CD4-positive, alpha-beta T cell treated with Interleukin-12 subunit alpha and Interleukin-12 subunit beta, for 1 hour (primary cell): Measurements from ENCODE around the gene TLR3.
"Not testable (repeated sequence)": the region's sequence is repeated elsewhere in the genome, so short reads cannot be mapped to it uniquely, and the experiment has no call there.

ENCODE experiments used
- DNase-seq: peaks from one replicate; pipeline ENCODE4 v3.0.0-alpha.2; 2020

TLR3 gene

DNA sequence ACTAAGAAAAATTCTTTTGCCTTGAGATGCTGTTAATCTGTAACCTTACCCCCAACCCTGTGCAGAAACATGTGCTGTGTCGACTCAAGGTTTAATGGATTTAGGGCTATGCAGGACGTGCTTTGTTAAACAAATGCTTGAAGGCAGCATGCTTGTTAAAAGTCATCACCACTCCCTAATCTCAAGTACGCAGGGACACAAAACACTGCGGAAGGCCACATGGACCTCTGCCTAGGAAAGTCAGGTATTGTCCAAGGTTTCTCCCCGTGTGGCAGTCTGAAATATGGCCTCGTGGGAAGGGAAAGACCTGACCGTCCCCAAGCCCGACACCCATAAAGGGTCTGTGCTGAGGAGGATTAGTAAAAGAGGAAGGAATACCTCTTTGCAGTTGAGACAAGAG, 18.8 kb upstream of the TLR3 start:
- DNase-seq = not testable (repeated sequence)

DNA sequence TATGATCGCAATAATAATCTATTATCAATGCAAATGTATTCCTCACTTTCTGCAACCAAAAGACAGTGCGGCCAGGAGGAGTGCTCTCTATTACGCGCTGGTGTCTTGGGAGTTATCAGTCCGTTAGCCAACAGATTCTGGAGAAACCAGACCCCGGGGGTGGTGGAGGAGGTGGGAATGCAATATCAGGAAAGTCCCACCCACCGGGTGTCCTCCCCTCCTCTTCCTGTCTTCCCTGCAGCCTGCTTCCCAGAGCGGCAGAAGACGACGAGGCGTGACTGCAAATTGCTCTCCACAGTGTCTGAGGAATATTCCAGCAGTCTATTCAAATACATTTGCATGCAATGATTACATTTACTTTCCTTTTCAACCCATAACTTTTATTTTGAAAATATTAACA, 17.9 kb upstream of the TLR3 start:
- no peak for DNase-seq

DNA sequence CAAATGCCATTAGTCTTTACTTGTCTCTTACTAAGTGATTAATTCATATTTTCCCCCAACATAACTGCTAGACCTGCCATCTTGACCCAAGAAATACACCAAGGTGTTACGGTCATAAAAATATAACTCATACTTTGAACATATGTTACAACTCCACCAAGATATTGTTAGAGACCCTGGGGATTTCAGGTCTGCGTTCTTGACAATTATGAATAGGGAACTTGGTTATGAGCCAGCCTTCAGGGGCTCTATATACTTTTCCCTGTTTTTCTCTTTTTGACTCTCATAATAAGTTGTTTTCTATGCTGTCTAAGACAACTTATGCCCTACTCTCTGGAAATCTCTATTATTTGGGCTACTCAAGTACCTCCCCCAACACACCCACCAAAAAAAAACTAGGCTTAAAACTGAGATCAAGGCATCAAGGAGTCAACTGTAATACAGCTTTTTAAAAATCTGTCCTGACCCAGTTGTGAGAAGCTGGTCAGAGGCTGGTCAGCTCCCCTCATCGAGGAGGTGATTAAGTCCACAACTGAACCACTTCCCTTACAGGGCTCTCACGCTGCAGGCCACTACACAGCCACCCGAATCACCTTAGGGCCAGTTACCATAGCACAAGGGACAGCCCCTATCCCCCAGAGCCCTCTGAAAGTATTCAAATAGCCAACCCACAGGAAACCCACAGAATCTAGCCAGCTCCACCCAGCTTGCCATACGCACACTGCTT, 10.5 kb upstream of the TLR3 start:
- no peak for DNase-seq

DNA sequence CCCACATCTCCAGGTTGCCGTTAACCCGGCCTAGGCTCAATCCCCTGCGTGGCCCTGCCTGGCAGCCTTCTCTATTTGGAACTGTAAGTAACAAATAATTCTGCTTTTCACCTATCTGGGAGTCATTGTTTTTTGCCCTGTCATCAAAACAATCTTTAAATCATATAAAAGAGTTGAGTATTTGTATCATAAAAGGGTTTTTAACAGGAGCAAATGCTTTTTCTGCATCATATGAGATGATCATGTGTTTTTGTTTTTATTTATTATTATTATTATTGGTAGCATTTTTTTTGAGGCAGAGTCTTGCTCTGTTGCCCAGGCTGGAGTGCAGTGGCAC, 10.0 kb upstream of the TLR3 start:
- no peak for DNase-seq

DNA sequence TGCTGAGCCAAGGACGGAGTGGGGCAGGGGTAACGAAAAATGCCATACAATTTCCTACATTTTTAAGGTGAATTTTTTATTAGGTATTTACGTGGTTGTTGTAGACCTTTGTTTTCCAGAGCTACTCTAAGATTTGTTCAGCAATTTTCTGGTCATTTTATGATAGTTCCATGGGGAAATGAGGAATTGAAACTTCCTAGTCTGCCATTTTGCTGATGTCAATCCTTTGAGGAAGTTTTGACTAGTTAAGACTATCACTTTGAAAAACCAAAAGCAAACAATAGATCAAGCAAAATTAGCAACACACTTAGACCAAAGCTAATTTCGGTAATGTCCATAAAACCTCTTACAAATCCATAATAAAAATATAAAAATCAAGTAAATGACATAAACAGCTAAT, 7.0 kb upstream of the TLR3 start:
- no peak for DNase-seq

DNA sequence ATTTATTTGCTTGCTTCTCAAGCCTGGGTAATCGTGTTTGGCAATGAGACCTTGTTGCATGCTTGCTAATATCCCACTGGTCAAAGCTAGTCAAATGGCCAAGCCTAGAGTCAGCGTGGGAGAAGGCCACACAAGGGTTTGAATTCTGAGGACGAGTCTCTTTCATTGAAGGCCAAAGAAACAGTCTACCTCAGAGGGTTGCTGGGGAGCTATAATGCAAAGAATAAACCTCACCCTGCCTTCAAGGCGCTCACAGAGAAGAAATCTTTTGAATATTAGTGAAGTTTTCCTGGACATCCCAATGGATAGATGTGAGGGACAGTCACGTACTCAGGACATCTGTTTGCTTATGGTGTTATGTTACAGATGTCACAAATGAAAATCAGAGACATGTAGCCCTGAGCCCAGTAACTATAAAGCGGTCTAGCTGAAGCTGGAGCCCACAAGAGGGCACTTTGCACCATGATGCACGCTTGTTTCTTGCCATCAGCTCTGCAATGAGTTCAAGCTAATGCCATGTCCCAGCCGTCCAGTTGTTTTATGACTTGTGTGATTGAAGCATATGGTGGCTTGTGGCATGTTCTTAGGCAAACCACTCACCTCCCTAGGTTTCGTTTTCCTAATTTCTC, 1.1 kb upstream of the TLR3 start:
- peak; percentile 60 for DNase-seq

DNA sequence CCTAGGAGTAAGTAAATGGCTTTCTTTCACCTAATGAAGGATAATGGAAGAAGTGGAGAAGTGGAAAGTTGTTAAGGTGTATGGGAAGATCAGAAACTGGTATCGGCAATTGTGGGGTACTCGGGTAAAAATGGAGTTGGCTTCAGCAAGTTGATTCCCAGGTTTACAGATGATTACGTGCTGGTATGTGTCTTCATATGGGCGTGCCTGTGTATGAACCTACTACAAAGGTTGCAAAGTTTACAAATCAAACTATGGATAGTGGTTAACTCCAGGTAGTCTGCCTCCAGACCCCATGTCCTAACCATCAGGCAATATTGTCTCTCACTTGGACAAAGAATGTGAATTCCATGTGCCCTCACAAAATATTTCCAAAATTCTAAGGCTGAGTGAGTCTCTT, 773 bp downstream of the TLR3 start:
- no peak for DNase-seq

DNA sequence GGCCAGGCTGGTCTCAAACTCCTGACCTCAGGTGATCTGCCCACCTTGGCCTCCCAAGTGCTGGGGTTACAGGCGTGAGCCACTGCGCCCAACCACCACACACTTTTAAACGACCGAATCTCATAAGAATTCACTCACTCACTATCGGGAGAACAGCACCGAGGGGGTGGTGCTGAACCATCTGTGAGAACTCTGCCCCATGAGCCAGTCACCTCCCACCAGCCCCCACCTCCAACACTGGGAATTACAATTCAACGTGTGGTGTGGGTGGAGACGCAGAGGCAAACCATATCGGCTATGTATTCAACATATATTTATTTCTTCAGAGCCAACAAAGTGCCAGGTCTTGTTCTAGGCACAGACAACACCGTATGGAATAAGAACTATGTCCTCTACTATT, 3.6 kb downstream of the TLR3 start:
- DNase-seq = no peak

DNA sequence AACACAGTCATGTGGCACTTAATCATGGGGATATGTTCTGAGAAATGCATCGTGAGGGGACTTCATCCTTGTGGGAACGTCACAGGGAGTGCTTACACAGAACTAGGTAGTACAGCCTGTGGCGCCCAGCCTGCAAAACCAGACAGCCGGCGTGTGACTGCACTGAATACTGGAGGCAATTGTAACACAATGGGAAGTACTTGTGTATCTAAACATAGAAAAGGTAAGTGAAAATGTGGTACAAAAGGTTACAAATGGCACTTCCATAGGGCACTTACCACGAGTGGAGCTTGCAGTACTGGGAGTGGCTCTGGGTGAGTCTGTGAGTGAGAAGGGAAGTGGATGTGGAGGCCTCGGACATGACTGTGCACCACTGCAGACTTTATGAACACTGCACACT, 5.2 kb downstream of the TLR3 start:
- DNase-seq = no peak

DNA sequence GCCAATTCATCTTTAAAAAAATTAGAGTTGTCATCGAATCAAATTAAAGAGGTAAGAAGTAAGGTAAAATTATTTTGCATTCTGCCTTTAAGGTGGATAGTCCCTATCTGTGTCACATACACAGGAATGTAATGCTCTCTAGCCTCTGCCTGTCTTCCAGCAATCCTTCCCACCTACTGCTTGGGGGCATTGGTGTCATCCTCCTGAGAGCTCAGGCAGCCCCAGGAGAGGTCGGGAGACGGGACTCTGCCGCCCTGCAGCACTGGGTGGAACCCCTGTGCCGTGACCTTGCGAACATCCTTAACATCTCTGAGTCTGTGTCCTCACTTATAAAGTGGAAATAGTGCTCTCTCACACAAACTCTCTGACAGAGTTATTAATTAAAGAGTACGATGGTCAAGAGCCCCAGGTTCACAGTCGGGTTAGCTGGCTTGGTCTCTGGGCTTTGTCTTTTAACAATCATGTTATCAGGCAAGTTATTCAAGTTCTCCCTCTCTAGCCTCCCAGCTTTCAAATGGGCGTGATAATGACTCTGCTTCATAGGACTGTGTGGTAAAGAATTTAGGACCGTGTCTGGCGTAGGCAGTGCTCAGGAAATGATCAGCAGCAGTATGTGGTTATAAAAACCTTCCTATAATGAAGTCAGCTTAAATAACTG, 10.2 kb downstream of the TLR3 start:
- no peak for DNase-seq

DNA sequence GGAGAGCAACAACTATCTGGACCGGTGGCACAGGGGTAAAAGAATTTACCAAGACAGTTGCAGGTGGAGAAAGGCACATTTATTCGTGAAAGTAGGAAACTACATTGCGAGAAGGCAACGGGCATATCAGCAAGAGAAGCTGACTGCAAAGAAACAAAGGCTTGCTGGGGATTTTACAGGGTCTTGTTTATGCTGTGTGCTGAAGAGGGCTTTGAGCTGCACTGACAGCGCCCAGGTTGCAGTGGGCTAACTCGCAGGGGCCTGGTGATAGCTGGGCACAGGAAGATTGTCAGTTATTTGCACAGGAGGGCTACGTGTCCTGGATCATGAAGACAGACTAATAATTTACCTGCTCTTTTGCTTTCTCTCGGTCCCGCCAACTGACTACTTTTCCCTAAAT, 10.7 kb downstream of the TLR3 start:
- DNase-seq = no peak

DNA sequence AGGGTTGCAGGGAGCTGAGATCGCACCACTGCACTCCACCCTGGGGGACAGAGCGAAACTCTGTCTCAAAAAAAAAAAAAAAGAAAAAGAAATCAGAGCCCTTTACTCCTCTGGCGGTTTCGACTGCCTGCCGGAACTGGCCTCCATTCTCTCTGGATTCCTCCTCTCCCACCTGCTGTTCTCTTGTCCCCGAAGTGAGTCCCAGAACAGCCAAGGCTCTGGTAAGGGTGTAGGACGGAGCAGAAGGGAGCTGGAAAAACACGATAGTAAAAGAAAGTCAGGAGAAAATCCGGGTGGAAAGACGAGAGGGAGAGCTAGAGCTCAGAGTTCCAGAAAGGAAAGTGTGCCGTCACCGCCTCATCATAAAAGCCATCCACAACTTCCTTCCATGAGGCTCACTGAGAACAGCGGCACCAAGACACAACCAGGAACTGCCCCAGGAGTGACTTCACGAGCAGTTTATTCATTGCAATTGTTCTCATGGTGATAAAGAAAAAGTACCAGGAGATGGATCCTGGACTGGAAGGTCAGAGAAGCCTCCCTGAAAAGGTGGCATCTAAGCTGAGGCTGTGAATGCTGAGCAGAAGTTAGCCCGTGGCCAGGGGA, 12.3 kb downstream of the TLR3 start:
- no peak for DNase-seq

DNA sequence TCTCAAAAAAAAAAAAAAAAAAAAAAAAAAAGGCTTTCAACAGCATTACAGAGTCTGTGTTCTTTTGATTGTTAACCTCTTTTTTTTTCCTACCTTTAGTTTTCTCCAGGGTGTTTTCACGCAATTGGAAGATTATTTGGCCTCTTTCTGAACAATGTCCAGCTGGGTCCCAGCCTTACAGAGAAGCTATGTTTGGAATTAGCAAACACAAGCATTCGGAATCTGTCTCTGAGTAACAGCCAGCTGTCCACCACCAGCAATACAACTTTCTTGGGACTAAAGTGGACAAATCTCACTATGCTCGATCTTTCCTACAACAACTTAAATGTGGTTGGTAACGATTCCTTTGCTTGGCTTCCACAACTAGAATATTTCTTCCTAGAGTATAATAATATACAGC, 13.3 kb downstream of the TLR3 start:
- no peak for DNase-seq

DNA sequence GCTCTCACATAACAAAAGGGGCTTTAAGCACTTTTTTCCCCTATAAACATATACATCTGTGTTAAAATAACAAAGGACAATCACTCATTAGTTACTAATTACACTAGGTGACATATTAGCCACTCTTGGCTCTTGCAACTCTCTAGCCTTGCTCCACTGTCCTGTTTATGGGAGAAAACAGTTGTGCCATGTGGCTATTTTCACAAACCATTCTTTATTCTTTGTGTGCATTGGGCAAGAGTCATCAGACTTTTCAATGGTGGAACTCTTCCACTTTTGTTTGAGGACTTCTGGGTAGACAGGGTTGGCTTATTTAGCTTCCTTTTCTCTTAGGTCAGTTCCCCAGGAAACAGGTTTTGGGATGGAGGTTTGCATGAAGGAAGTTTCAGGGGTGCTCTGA, 19.6 kb downstream of the TLR3 start:
- no peak for DNase-seq

DNA sequence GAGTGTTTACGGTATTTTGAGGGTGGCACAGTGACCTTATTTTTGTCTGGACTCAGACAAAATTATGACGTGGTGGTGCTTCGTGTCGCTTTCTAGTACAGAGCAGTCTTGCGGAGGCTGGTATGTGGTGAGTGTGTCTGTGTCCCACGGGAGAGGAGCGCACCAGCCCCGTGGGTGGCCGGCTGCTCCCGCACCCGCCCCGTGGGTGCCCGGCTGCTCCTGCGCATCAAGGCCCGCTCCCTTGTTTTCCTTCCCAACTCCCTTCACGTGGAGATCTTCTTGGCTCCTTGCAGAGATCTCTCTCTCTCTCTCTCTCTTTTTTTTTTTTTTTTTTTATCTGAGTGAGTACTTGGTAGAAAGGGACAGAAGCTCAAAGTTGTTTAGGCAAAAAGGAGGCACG, 23.3 kb downstream of the TLR3 start:
- no peak for DNase-seq

DNA sequence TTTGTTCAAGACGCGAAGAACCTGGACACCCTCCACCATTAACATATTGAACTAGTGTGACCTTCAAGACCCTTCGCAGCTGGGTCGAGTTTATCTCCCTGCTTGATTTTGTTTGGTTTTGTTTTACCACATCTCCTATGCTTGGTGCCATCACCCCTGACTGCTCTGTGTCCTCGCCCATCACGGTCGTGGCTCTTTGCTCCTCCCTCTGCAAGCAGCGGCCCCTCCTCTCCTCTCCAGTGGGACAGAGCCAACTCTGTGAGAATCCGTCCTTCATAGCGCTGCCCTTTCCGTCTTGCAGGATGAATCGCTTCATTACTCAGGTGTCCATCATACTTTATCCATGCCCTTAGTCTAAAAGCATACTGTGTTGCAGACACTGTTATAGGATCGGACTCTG, 26.4 kb downstream of the TLR3 start:
- no peak for DNase-seq

DNA sequence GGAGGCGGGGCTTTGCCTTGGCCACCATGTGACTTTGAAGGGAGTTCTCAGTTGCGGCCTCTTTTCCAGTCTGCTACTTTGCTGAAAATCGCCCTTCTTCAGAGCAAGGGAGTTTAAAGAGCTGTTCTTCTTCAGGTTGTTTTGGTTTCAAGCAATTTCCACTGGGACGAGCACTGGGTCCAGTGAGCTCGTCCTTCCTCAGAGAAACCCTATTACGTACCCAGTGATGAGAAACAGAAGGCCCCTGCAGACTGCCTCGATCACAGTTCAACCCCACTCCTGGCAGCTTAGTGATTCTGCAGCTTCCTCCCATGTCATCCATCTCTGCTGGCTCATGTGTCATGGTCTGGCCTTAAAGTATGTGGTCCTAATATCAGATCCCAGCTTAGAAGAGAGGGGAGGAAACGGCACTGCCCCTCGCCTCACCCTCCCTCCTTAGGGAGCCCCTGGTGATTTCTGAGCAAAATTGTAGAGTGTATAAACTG, 27.8 kb downstream of the TLR3 start:
- no peak for DNase-seq

DNA sequence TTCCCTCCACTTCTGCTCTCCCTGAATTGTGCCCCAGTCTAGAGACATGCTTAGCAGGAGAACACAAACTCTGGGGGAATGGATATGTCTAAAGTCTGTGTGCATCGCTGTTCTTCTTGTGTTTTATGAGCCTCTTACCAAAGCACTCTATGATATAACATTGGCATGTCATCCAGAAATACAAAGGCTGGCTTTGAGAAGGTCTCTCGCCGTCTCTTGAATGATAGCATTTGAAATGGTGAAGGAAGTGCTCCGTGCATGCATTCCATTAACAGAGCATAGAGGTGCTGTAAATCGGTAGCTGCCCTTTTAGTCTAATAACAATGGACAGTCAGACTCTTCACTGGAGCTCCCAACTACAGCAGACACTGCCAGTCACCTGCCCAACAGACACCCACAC, 28.4 kb downstream of the TLR3 start:
- DNase-seq = no peak

DNA sequence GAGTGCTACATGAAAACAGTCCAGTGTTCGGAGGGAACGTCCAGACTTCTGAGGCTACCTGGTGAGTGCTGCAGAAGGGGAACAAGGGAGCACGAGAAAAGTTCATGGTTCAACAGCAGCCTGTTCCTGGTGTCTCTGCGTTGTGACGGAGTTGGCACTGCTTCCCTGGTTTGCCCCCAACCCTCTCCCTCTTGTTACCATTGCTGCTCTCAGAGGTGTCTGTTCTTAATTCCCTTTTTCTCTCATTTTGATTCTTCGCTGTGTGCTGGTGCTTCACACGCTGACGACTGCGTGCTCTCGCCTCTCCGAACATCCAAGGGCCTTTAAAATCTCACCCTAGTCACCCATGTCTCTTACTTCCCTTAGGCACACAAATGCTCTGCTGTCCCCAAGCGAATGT, 34.0 kb downstream of the TLR3 start:
- DNase-seq = no peak

DNA sequence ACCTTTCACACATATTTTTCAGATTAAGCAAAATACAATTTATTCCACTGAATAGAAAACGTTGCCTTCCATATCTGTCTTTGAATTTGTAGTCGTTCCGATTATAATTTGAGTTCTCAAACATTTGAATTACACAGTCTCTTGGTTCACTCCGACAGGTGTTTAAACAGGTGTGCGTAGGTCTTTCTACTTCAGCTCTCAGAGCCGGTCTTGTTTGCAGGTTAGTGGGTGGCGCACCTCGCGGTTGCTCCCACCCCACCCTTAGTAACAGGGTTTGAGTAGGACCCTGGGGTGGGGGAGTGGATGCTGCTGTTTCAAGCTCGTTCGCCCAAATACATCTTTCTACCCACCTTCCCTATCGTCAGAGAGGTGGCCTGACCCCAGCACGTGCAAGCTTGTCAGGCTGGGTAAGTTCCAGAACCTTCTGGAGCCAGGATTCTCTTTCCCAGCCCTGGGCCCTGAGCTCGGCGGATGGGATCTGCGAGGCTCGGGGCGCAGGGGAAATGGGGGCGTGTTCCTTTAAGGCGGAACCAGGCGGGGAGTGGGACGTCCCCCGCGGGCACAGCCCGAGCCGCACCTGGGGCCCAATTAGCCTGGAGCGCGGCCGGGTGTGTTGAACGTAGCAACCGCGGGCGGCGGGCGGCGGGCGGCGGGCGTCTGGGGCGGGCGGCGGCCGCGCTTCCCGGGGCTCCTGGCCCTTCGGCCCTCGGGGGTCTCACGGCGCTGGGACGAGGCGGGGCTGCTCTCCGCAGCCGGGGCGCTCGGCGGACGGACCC, 35.3 kb downstream of the TLR3 start, which contains the start of gene FAM149A:
TSS of gene FAM149A (plus strand) at position 591 of the 776 bp plus-strand sequence.
- DNase-seq = peak; percentile 31

DNA sequence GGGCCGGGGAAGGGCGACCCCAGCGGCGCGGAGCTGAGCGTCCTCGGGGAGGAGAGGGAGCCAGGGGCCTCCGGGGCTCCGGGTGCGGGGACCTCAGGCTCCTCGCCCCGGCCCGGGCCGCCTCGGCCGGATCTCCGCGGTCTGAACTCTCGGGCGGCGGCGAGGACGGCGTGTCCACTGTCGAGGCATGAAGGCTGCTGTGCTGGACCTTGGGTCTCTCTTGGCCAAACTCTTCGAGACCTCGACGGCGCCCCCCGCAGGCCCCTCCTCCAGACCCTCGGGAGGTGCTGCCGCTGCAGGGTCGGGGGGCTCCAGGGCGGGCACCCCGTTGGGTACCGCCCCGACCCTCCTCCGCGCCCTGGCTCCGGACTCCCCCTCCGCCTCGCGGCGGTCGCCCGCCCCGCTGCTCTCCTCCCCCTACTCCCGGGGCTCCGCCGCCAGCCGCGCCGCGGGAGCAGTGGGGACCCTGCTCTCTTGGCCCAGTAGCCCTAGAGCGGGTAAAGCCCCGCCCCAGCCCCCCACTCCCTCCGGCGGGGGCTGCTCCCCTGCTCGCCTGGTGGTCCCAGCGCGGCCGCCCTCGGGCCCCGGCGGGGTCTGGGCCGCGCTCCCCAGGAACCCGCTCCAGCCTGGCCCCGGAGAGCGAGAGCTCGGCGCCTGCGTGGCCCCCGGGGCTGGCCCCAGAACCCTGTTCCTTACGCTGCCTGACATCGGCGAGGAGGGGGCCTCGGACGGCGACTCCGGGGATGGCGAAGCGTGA, 36.1 kb downstream of the TLR3 start:
- DNase-seq = no peak

DNA sequence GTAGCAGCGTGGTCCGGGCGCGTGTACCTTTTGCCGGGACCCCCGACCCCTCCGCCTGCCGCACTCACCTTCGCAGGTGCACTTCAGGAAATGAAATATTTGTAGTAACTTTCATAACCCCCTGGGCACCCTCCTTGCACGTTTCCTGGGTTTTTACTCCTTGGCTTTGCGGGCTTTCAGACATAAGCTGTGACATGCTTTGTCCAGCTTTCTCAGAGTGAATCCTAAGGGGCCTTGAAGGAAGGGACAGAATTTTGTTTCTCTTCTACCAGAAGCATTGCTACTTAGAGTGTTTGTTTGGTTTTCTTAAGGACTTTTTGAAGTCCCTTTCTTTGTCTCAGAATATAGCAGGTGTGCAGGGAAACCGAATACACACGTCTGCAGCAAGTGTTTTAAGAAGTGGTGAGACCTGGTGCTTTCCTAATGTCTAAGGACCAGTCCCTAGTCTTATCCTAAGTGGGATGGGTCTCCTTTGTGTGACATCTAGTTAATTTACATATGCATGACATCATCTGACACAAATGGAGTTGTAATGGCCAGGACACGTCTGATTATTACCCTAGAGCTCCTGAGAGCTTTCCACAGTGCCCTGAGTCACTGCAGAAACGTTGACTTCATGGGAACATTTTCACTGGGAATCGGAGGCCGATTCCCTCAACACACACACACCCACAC, 36.8 kb downstream of the TLR3 start:
- DNase-seq = no peak
